HCT116 (cell line): ENCODE data around the gene NKIRAS2. TPM values are rescaled to one million over a fixed set of nuclear protein-coding genes. Genes with fewer than 3 reads are reported as not detected.
"Not testable (repeated sequence)": the region's sequence is repeated elsewhere in the genome, so short reads cannot be mapped to it uniquely, and the experiment has no call there.

Experiments used
- ATAC-seq: fragments of 200-7000 bp; cut with Tn5 transposase; 2 replicates; pipeline ENCODE4 v1.9.1; 2020; ENCODE audit warnings: mild to moderate bottlenecking, moderate library complexity
- BruUV-seq: library from RNA; stranded (reverse); fragments of 400-500 nt; replicated peaks from 2 replicates; lab custom pipeline; 2021; lab: Mats Ljungman, UMichigan
- CTCF ChIA-PET: fragments of 300-600 bp; sonication (Branson Sonifier 250); formaldehyde crosslinking; loops from one replicate; lab custom pipeline; 2021; ENCODE audit warnings: antibody characterized with exemption; lab: Charles Lee
- POLR2A ChIA-PET: fragments of 300-600, 350-600 bp; sonication (Branson Sonifier 250); formaldehyde crosslinking; loops from one replicate; lab custom pipeline; 2021; ENCODE audit warnings: antibody characterized with exemption; lab: Charles Lee
- RAD21 ChIA-PET, 2 experiments: fragments of 300-600 bp; sonication (Branson Sonifier 250); formaldehyde crosslinking; loops; one replicate each; lab custom pipeline; 2023; ENCODE audit warnings: low total read pairs in 2 of 2; ENCODE audit not compliant: uncharacterized antibody in 2 of 2, unreplicated experiment in 2 of 2, low non-redundant PET in 1 of 2; lab: Charles Lee
- DNase-seq: peaks from one replicate; pipeline ENCODE4 v3.0.0-alpha.2; 2010; ENCODE audit warnings: low read depth, low spot score
- H2AFZ ChIP-seq: fragments of 200-600 bp; shearing (Covaris generic), sonication (generic); 2 replicates; pipeline ENCODE4 v1.6.1; 2017; ENCODE audit warnings: low read depth, mixed run types, mixed read lengths, antibody characterized with exemption, low read length; ENCODE audit not compliant: poor library complexity, severe bottlenecking
- H3K27ac ChIP-seq: 2 replicates; pipeline ENCODE4 v1.5.1; 2012; ENCODE audit warnings: low read depth, low read length
- H3K27me3 ChIP-seq: fragments of 200-600 bp; sonication (generic); 2 replicates; pipeline ENCODE4 v1.6.1; 2016; ENCODE audit warnings: mixed run types, low read length, mixed read lengths; ENCODE audit not compliant: insufficient read depth
- H3K36me3 ChIP-seq, 2 experiments: fragments of 200-500 bp in 1 of 2; fragments of 200-600 bp in 1 of 2; sonication (Bioruptor generic) in 1 of 2; sonication (generic) in 1 of 2; 2 replicates each; pipeline versions ENCODE4 v1.5.1 to v1.6.1; 2014 to 2016; ENCODE audit warnings: low read length in 2 of 2, inconsistent platforms in 1 of 2, mixed read lengths in 1 of 2, mixed run types in 1 of 2; ENCODE audit not compliant: insufficient read depth in 2 of 2, control insufficient read depth in 1 of 2
- H3K4me1 ChIP-seq, 2 experiments: fragments of 200-600 bp in 1 of 2; sonication (generic) in 1 of 2; 2 replicates each; pipeline versions ENCODE4 v1.5.1 to v1.6.1; 2012 to 2017; ENCODE audit warnings: low read length in 2 of 2, inconsistent platforms in 1 of 2, mild to moderate bottlenecking in 1 of 2, mixed read lengths in 1 of 2, mixed run types in 1 of 2, moderate library complexity in 1 of 2; ENCODE audit not compliant: insufficient read depth in 2 of 2, control insufficient read depth in 1 of 2
- H3K4me2 ChIP-seq: fragments of 200-600 bp; sonication (generic); 2 replicates; pipeline ENCODE4 v1.6.1; 2017; ENCODE audit warnings: mixed run types, low read length, mixed read lengths
- H3K4me3 ChIP-seq, 2 experiments: fragments of 200-600 bp in 1 of 2; sonication (generic) in 1 of 2; replicated peaks in 1 of 2; 2 replicates each; pipeline ENCODE4 v1.5.1; 2011 to 2016; ENCODE audit warnings: low read length in 2 of 2, control low read depth in 1 of 2, low read depth in 1 of 2, mild to moderate bottlenecking in 1 of 2, mixed read lengths in 1 of 2, mixed run types in 1 of 2
- H3K79me2 ChIP-seq: fragments of 200-600 bp; sonication (generic); 2 replicates; pipeline ENCODE4 v1.6.1; 2017; ENCODE audit warnings: mild to moderate bottlenecking, mixed run types, low read length, moderate library complexity, mixed read lengths; ENCODE audit not compliant: insufficient read depth
- H3K9ac ChIP-seq: fragments of 200-600 bp; sonication (generic); 2 replicates; pipeline ENCODE4 v1.6.1; 2016; ENCODE audit warnings: low read length, mixed read lengths
- H3K9me2 ChIP-seq: fragments of 200-600 bp; sonication (generic), shearing (Covaris generic); 2 replicates; pipeline ENCODE4 v1.6.1; 2017; ENCODE audit warnings: mixed run types, mild to moderate bottlenecking, moderate library complexity; ENCODE audit not compliant: insufficient read depth
- H3K9me3 ChIP-seq, 2 experiments: fragments of 200-500 bp in 1 of 2; fragments of 200-600 bp in 1 of 2; sonication (Bioruptor generic) in 1 of 2; sonication (generic) in 1 of 2; 2 replicates each; pipeline ENCODE4 v1.6.1; 2014 to 2017; ENCODE audit warnings: low read length in 2 of 2, mixed read lengths in 2 of 2, inconsistent platforms in 1 of 2, low read depth in 1 of 2, mild to moderate bottlenecking in 1 of 2, mixed run types in 1 of 2, moderate library complexity in 1 of 2; ENCODE audit not compliant: control insufficient read depth in 1 of 2, insufficient read depth in 1 of 2
- H4K20me1 ChIP-seq: fragments of 200-600 bp; sonication (generic), shearing (Covaris generic); 2 replicates; pipeline ENCODE4 v1.6.1; 2017; ENCODE audit warnings: mixed run types, mild to moderate bottlenecking, moderate library complexity; ENCODE audit not compliant: insufficient read depth
- EGR1 ChIP-seq: IDR thresholded peaks from 2 replicates; pipeline ENCODE4 v1.6.1; 2012; ENCODE audit warnings: low read depth
- EZH2phosphoT487 ChIP-seq: fragments of 200-600 bp; IDR thresholded peaks from 2 replicates; pipeline ENCODE4 v1.6.1; 2018; ENCODE audit warnings: antibody characterized with exemption, borderline replicate concordance
- SP1 ChIP-seq: IDR thresholded peaks from 2 replicates; pipeline ENCODE4 v1.6.1; 2012; ENCODE audit warnings: low read depth
- intact Hi-C: fragments of 100-400 bp; cut with micrococcal nuclease; formaldehyde crosslinking; loops from 2 replicates; pipeline ENCODE4 v1.10.0; 2022
- total RNA-seq: library from RNA; stranded (reverse); gene quantifications from one replicate; pipeline ENCODE4 v1.2.1, GENCODE V29; 2021; ENCODE audit not compliant: unreplicated experiment

The NKIRAS2 gene
- total RNA-seq, 1 experiment from 2014 or later: 26.4 TPM

DNA sequence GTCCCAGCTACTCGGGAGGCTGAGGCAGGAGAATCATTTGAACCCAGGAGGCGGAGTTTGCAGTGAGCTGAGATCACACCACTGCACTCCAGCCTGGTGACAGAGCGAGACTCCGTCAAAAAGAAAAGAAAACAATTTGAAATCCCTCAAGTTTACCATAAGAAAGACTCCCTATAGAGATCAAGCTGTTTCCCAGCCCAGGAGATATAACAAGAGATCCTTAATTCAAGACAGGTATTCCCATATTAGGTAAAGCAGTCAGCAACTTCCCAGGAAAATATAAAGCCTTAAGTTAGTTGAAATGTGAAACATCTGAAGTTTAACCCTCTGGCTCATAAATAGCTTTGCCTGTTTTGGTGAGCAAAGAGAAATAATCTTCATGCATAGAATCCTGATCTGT lies 7.5 kb upstream of the NKIRAS2 start:
- H3K27me3 ChIP-seq, intact Hi-C loops, H3K36me3 ChIP-seq, CTCF ChIA-PET, ATAC-seq, H2AFZ ChIP-seq, H3K9me2 ChIP-seq, H3K27ac ChIP-seq, RAD21 ChIA-PET, H3K9ac ChIP-seq, BruUV-seq, POLR2A ChIA-PET, DNase-seq, H3K4me3 ChIP-seq, H3K4me2 ChIP-seq, H3K9me3 ChIP-seq: not testable (repeated sequence)
- peaks cover 6 to 26% of the 10 kb centered on the region in 2 experiments; a peak in 3 of 4 replicates for H3K4me1 ChIP-seq
- H4K20me1 ChIP-seq: peaks cover 12% of the 10 kb centered on the region; the same call in 1 of the 2 replicates
- peaks cover 97% of the 10 kb centered on the region for H3K79me2 ChIP-seq

- intact Hi-C loops, RAD21 ChIA-PET, H3K9ac ChIP-seq, H2AFZ ChIP-seq, H3K9me2 ChIP-seq, DNase-seq, H3K36me3 ChIP-seq, POLR2A ChIA-PET, BruUV-seq, CTCF ChIA-PET, H3K4me3 ChIP-seq, H3K27me3 ChIP-seq, H3K27ac ChIP-seq, H3K4me2 ChIP-seq, ATAC-seq, H3K9me3 ChIP-seq: not testable (repeated sequence)
- H3K79me2 ChIP-seq: peaks cover 85% of the 10 kb centered on the region
- H4K20me1 ChIP-seq: peaks cover 12% of the 10 kb centered on the region; the same call in 1 of the 2 replicates
- peaks cover 10 to 36% of the 10 kb centered on the region in 2 experiments; a peak in 3 of 4 replicates for H3K4me1 ChIP-seq
These were observed 6.2 kb upstream of the NKIRAS2 start for GRCh38 chr17:42013740-42014139.

- Histone ChIP-seq H3K9me3 (no peaks in the 10 kb centered on the region), H4K20me1 (peaks cover 3% of the 10 kb centered on the region; the same call in 1 of the 2 replicates), H3K36me3 (no peaks in the 10 kb centered on the region), H3K4me1 (peaks cover 14 to 35% of the 10 kb centered on the region in 2 experiments; a peak in 3 of 4 replicates), H3K27me3 (no peaks in the 10 kb centered on the region), H3K79me2 (peaks cover 73% of the 10 kb centered on the region), H3K9ac (peak overlapping the region; percentile 100), H2AFZ (no peak overlapping the region), H3K9me2 (no peaks in the 10 kb centered on the region), H3K27ac (peak overlapping the region; percentile 71), H3K4me2 (peak overlapping the region; percentile 96), H3K4me3 (peak overlapping the region; percentile 93 to 99)
- ATAC-seq (no peak), DNase-seq (no peak)
- intact Hi-C loops: loop anchor here (5.0 kb wide), 1 partner anchor 49 kb away; the partner anchor contains the start of gene CNP
- CTCF ChIA-PET: no interaction called here
- TF ChIP-seq EZH2phosphoT487: no peak
- TF ChIP-seq EGR1: no peak
- no peak for TF ChIP-seq SP1
- no TSS peak for BruUV-seq
- POLR2A ChIA-PET: interaction anchor here (0.9 to 1.6 kb wide), 3 partner anchors 12 to 86 kb away, joined by 3 to 5 read pairs (median 3); partner anchors contain the start of gene ODAD4
- RAD21 ChIA-PET: no interaction called here
These were observed 3.5 kb upstream of the NKIRAS2 start for GRCh38 chr17:42016411-42016831.
